Measurements from ENCODE around the gene SPTB. TPM values are rescaled to one million over a fixed set of nuclear protein-coding genes. Genes with fewer than 3 reads are reported as not detected.

The SPTB gene
- total and polyA plus RNA-seq, 10 of the 15 experiments (the other 5 are each of a cell fraction or from before 2014, with no cell fraction given): under 0.01 to 0.04 (median 0.02) TPM; not detected in 4

GRCh38 chr14:64704143-64704742 lies 175.5 kb downstream of the SPTB start, which contains the start of gene PLEKHG3:
PLEKHG3 (plus strand) TSS chr14:64704424; CDS start chr14:64727632, 23,208 bp downstream.
- RAD21 ChIA-PET (ENCODE audit: unreplicated experiment): no interaction called here
- TF ChIP-seq IRF4 (IDR thresholded peaks at IDR 0.05; ENCODE audit: low read depth, low read length): no peak
- TF ChIP-seq ZNF687 (IDR thresholded peaks at IDR 0.05): 0 out of 2 replicates have a peak, but pooled peaks have one; percentile 14
- TF ChIP-seq MLLT1 (IDR thresholded peaks at IDR 0.05): no peak
- no peak for TF ChIP-seq E2F8 (IDR thresholded peaks at IDR 0.05; ENCODE audit: low read depth, partially characterized antibody)
- no peak for TF ChIP-seq ZBTB40 (IDR thresholded peaks at IDR 0.05; ENCODE audit: borderline replicate concordance)
- TF ChIP-seq PML (IDR thresholded peaks at IDR 0.05; ENCODE audit: low read length): no peak
- TF ChIP-seq FOS (IDR thresholded peaks at IDR 0.05; ENCODE audit: borderline replicate concordance, extremely low read depth, insufficient read length): no peak
- no peak for TF ChIP-seq KAT2A (conservative IDR thresholded peaks at IDR 0.05; ENCODE audit: control insufficient read depth, low read depth, low read length)
- TF ChIP-seq NRF1 (conservative IDR thresholded peaks at IDR 0.05; ENCODE audit: low read depth, low read length): no peak
- TF ChIP-seq ZNF24 (IDR thresholded peaks at IDR 0.05): no peak
- 0 out of 2 replicates have a peak, but pooled peaks have one; percentile 23 for TF ChIP-seq IKZF1 (conservative IDR thresholded peaks at IDR 0.05)

More at GRCh38 chr14:64704143-64704742, 175.5 kb downstream of the SPTB start, which contains the start of gene PLEKHG3:
- Histone ChIP-seq H3K9me3 (replicated peaks; ENCODE audit: control insufficient read depth, insufficient read depth, low read length) (no peaks in the 10 kb centered on the region), H3K27me3 (replicated peaks in 1 of 2; ENCODE audit: control insufficient read depth in 2 of 2, insufficient read depth in 2 of 2, low read length in 1 of 2) (peaks cover 5 to 29% of the 10 kb centered on the region in 2 experiments; a peak in 3 of 4 replicates), H3K4me1 (ENCODE audit: control insufficient read depth, insufficient read depth, low read length) (peaks cover 5% of the 10 kb centered on the region; the same call in 1 of the 2 replicates), H3K79me2 (ENCODE audit: control insufficient read depth, insufficient read depth, low read length) (no peaks in the 10 kb centered on the region), H2AFZ (ENCODE audit: control insufficient read depth, low read depth, low read length) (no peak within 1 kb of the TSS), H3K4me2 (ENCODE audit: control insufficient read depth, insufficient read depth) (peak within 1 kb of the TSS; percentile 44), H4K20me1 (ENCODE audit: control insufficient read depth, insufficient read depth) (no peaks in the 10 kb centered on the region), H3K27ac (ENCODE audit: control insufficient read depth, insufficient read depth) (no peak within 1 kb of the TSS), H3K36me3 (ENCODE audit: control insufficient read depth in 2 of 2, insufficient read depth in 2 of 2, low read length in 1 of 2) (no peaks in the 10 kb centered on the region), H3K4me3 (no peak within 1 kb of the TSS), H3K9ac (ENCODE audit: control insufficient read depth, insufficient read depth, low read length) (no peak within 1 kb of the TSS)
- ChIA-PET POLR2A (interaction anchor here (1.6 kb wide), 1 partner anchor 18 kb away, joined by 3 read pairs; no protein-coding TSS in a partner anchor), SMC1A (ENCODE audit: uncharacterized antibody, unreplicated experiment) (interaction anchor here (1.4 kb wide), 1 partner anchor 29 kb away, joined by 3 read pairs; no protein-coding TSS in a partner anchor), CTCF (no interaction called here)
- intact Hi-C loops (cut with micrococcal nuclease; ENCODE audit: unreplicated experiment) (no loop called here), in situ Hi-C loops (cut with MboI) (no loop called here)
- no TSS peak for BruUV-seq (replicated peaks)
- 7% methylated on average over 30 of the region's 69 CpGs for WGBS (ENCODE audit: insufficient coverage, insufficient replicate concordance, low lambda C conversion rate, missing lambda C conversion rate)
- FAIRE-seq: no peak
- peak; percentile 55 for ATAC-seq
- DNase-seq (ENCODE audit: low read depth, low spot score): no peak
